ENCODE data around the gene KDM6A.
"Not testable (repeated sequence)": the region's sequence is repeated elsewhere in the genome, so short reads cannot be mapped to it uniquely, and the experiment has no call there.

The KDM6A gene

DNA sequence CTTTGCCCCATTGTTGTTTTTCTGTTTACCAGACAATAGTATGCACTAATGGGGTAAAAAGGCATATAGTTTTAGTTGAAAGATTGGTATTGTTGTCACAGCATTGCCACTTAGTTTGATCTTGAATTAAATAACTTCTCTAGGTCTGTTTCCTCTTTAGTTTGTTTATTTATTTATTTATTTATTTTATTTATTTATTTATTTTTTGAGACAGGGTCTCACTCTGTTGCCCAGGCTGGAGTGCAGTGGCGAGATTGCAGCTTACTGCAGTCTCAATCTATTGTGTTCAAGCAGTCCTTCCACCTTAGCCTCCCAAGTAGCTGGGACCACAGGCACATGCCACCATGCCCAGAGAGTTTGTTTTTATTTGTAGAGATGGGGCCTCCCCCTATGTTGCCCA is 138.6 kb downstream of the KDM6A start:
- DNase-seq, result no peak

GRCh38 chrX:45017946-45018345 is 145.0 kb downstream of the KDM6A start:
- no peak for DNase-seq

DNA sequence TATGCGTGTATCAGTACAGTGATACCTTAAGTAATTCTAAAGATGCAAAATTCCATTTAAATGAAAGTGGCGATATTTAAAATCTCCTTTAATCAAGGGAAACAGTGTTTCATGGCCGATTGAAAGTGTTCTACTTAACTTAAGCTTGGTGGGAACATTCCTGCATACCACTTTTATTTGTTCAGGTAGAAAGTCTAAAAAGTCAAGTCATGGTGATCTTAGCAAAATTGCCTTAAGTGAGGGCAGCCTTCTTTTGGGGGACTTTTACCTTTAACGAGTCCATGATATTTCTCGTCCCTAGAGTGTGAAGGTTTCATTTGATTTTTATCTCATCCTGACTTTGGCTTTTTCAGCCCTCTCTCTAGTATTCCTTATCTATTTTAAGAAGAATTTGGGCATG is 149.2 kb downstream of the KDM6A start:
- no peak for DNase-seq

- no peak for DNase-seq
Measured at GRCh38 chrX:45024501-45024900, 151.5 kb downstream of the KDM6A start.

DNA sequence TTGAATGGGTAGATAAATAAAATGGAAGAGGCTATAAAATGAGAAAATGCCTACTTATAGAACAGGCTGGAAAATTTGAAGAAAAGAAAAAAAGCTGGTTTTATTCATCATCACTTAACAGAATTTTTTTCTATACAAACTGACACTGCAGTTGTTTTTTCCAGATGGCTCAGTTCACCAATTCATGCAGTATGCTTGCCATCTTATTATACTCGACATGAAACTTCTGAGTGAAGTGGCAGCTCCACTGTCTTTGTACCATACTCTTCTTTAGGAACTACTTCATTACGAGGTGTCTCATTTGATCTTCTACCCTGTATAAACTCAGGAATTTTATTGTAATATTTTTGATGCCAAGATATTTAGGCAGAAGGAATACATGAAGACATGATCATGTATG is 153.0 kb downstream of the KDM6A start:
- no peak for DNase-seq

GRCh38 chrX:45031830-45032378 is 158.9 kb downstream of the KDM6A start:
- no peak for DNase-seq

DNA sequence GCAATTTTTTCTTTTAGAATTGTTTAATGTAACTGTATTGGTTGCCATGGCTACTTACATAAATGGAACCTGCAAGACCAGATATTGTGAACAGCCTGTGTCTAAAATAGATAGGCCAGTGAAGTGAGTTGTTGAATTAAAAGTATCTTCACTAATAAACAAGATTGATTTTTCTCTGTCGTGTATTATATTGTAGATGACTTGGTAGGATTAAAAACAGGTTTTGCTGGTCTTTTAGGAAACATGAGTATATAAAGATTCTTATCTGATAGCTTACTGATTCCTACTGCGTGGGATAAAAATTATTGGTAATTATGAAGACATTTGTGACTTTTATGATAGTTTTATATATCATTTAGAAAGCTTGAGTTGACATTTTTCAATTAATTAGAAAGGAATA is 162.1 kb downstream of the KDM6A start:
- DNase-seq, result no peak

- DNase-seq, result no peak
Measured at GRCh38 chrX:45036161-45036560, 163.2 kb downstream of the KDM6A start.

DNA sequence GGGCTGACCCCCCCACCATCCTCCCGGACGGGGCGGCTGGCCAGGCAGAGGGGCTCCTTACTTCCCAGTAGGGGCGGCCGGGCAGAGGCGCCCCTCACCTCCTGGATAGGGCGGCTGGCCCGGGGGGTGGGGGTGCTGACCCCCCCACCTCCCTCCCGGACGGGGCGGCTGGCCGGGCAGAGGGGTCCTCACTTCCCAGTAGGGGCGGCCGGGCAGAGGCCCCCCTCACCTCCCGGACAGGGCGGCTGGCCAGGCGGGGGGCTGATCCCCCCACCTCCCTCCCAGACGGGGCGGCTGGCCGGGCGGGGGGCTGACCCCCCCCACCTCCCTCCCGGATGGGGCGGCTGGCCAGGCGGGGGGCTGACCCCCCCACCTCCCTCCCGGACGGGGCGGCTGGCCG is 167.1 kb downstream of the KDM6A start:
- not testable (repeated sequence) for DNase-seq

GRCh38 chrX:45046417-45046816 is 173.4 kb downstream of the KDM6A start:
- DNase-seq, result no peak

DNA sequence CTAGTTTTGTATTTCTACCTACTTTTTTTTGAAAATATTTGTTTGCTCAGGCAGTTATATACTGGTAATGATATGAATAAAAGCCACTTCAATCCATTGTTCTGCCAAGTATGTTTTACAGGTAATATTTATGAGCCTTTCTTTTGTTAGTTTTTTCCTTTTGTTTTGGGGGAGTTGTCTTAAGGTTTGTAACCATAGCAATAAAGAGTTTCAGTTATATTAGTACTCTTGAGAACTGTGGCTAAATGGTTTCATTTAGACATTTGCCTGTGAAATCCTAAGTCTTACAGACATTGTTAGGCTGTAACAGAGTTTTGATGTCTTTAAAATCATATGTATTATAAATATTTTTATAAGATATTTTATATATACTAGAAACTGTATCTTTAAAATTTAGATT is 177.6 kb downstream of the KDM6A start:
- DNase-seq, result no peak

GRCh38 chrX:45056428-45057145 is 183.6 kb downstream of the KDM6A start:
- no peak for DNase-seq

DNA sequence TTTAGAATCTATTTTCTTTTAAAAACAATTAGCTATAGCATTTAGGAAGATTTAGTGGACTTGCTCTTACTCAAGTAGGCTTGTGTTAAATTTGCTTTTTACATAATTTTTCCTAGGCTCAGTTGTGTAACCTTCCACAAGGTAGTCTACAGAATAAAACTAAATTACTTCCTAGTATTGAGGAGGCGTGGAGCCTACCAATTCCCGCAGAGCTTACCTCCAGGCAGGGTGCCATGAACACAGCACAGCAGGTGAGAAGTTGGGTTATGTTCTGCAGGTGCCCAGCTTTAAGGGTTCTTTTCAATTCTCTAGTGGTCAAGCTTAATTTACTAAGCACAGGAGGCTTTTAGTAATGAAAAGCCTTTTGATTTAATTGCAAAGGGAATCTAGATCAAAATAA is 186.9 kb downstream of the KDM6A start:
- not testable (repeated sequence) for DNase-seq

DNA sequence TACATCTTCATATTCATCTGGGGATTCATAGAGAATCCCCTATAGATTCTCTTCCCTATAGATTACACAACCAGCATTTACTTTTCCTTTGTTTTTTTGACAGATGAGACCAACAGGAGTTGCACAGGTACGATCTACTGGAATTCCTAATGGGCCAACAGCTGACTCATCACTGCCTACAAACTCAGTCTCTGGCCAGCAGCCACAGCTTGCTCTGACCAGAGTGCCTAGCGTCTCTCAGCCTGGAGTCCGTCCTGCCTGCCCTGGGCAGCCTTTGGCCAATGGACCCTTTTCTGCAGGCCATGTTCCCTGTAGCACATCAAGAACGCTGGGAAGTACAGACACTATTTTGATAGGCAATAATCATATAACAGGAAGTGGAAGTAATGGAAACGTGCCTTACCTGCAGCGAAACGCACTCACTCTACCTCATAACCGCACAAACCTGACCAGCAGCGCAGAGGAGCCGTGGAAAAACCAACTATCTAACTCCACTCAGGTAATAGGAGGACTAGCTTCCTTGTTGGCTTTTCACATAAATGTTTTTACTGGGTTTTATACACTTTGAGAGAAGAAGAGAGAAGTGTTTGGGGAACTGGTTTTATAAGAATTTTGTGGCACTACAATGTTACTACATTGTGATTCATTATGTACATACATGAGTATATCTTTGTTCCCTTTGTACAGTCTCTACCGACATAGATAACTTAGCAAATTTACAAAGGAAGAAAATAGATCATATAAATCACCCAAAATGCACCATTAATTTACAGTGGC is 190.5 kb downstream of the KDM6A start:
- no peak for DNase-seq

GRCh38 chrX:45068569-45068968 is 195.6 kb downstream of the KDM6A start:
- DNase-seq, result no peak

DNA sequence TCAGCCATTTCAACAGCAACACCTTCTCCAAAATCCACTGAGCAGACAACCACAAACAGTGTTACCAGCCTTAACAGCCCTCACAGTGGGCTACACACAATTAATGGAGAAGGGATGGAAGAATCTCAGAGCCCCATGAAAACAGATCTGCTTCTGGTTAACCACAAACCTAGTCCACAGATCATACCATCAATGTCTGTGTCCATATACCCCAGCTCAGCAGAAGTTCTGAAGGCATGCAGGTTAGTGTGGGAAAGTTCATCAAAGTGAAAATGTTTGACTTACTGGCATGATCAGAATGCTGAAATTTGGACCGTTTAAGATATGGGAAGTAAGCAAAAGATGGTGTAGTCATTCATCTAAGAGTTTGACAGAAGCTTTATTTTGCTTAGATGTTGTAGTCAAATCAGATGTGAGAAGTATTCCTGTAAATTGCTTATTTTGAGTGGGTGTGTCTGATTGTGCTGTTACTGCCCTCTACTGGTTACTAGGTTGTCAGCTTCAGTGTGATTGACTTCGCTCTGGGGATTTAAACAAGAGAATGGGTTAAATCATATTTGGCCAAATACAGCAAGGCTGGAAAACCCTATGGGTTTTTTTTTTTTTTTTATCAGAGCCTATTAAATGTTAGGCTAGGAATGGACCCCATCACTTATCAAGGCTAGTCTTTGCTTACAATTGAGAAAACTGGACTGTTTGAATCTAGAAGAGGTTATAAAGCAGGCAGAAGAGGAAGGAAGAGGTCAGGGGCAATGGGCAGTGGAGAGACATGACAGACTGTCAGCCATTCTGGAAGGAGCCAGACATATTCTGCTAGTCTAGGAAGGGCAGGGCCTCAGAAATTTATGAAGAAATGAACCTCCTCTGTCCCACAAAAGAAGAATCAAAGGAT is 197.4 kb downstream of the KDM6A start:
- no peak for DNase-seq

GRCh38 chrX:45073011-45073410 is 200.0 kb downstream of the KDM6A start:
- DNase-seq, result not testable (repeated sequence)

- DNase-seq, result no peak
Measured at GRCh38 chrX:45077748-45078424, 204.9 kb downstream of the KDM6A start.

DNA sequence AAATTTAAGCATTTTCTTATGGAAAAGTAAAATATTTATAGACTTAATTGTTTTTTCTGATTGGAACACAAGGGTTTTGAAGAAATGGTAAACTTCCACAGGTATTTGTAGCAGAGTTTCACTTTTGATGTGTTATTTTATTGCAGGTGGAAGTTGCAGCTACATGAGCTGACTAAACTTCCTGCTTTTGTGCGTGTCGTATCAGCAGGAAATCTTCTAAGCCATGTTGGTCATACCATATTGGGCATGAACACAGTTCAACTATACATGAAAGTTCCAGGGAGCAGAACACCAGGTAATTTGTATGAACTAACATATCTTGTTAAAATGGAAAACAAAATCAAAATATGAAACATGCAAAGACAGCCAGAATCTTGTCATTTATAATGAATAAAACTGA is 210.3 kb downstream of the KDM6A start:
- no peak for DNase-seq

DNA sequence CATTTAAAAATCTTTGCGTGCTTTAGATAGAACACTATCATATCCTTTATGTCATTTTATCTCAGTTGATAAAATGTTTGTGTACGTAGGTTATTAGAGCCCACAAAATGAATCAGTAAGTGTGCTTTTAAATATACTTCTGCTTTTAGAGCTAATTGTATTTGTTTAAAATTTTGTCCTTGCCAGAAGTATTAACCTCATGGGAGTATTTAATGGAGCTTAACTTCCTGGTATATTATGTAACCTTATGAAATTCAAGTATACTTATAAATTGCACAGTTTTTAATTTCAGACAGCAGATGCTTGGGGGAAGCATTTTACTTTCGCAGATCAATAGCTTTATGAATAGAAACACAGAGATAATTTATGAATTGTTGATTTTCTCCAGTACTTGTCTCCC is 237.5 kb downstream of the KDM6A start:
- no peak for DNase-seq

DNA sequence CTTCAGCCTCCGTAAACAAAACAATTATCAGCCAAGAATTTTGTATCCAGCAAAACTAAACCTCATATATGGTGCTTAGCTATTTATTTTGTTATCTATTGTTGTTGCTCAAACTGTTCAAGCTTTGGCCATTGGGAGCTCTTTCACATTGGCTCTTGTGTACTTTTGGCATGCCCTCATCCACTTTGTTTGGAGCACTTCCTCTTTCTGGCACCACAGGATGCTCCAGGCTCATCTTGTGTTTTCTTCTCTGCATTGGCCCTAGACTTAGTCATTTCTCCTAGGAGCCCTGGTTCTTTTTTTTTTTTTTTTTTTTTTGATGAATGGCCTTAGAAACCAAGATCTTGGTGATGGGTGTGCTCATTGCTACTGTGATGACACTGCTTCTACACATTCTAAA is 253.2 kb downstream of the KDM6A start:
- DNase-seq, result no peak

GRCh38 chrX:45128896-45129454 is 256.0 kb downstream of the KDM6A start:
- DNase-seq, result no peak

Measured in activated CD8-positive, alpha-beta memory T cell treated with anti-CD3 and anti-CD28 coated beads, Interleukin-2, amount 50 U/mL, for 48 hours (primary cell).